Stimulated activated effector memory CD8-positive, alpha-beta T cell treated with anti-CD3 and anti-CD28 coated beads, Interleukin-12 subunit alpha, Interleukin-12 subunit beta, amount 100 ng/mL, for 72 hours (primary cell): ENCODE results near the gene FAM234A.

Experiments used
- ATAC-seq: fragments of 150-1000 bp; cut with Tn5 transposase; 2 replicates; pipeline ENCODE4 v1.10.0; 2021
- DNase-seq, 2 donors: peaks; one replicate each; pipeline ENCODE4 v3.0.0; 2021 to 2022; ENCODE audit warnings: low spot score in 2 of 2
- H3K27ac Mint-ChIP-seq: one replicate; pipeline ENCODE4 v1.8.0; 2022; ENCODE audit warnings: mild to moderate bottlenecking, mixed read lengths
- H3K36me3 Mint-ChIP-seq: one replicate; pipeline ENCODE4 v1.8.0; 2022; ENCODE audit warnings: mild to moderate bottlenecking, mixed read lengths
- H3K4me1 Mint-ChIP-seq: one replicate; pipeline ENCODE4 v1.8.0; 2022; ENCODE audit warnings: mixed read lengths
- H3K4me3 Mint-ChIP-seq: one replicate; pipeline ENCODE4 v1.8.0; 2022; ENCODE audit warnings: mild to moderate bottlenecking, mixed read lengths
- H3K9me3 Mint-ChIP-seq: one replicate; pipeline ENCODE4 v1.8.0; 2022; ENCODE audit warnings: mixed read lengths

The FAM234A gene

DNA sequence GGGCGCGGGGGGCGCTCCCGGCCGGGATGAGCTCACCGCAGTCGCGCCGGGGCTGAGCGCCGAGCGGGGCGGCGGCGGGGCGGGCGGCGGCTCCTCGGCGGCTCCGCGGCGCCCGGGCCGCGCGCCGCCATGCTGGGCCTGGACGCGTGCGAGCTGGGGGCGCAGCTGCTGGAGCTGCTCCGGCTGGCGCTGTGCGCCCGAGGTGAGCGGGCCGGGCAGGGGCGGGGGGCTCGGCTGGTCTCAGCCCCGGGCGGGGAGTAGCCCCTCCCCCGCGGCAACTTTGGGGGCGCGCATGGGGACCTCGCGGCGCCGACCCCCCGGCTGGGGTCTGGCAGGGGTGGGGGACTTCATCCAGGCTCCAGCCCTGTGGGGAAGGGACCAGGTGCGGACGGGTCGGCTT lies 45.9 kb downstream of the FAM234A start, which contains the start of gene ARHGDIG:
Gene ARHGDIG (plus strand): TSS at position 40 of the 400 bp plus-strand sequence. CDS start 90 bp downstream, at position 130.
- DNase-seq = no peak
- no peak within 1 kb of the TSS for H3K4me3 Mint-ChIP-seq
- H3K9me3 Mint-ChIP-seq = no peaks in the 10 kb centered on the region
- peaks cover 10% of the 10 kb centered on the region for H3K4me1 Mint-ChIP-seq
- no peak for ATAC-seq
- H3K27ac Mint-ChIP-seq = no peak within 1 kb of the TSS
- no peaks in the 10 kb centered on the region for H3K36me3 Mint-ChIP-seq

DNA sequence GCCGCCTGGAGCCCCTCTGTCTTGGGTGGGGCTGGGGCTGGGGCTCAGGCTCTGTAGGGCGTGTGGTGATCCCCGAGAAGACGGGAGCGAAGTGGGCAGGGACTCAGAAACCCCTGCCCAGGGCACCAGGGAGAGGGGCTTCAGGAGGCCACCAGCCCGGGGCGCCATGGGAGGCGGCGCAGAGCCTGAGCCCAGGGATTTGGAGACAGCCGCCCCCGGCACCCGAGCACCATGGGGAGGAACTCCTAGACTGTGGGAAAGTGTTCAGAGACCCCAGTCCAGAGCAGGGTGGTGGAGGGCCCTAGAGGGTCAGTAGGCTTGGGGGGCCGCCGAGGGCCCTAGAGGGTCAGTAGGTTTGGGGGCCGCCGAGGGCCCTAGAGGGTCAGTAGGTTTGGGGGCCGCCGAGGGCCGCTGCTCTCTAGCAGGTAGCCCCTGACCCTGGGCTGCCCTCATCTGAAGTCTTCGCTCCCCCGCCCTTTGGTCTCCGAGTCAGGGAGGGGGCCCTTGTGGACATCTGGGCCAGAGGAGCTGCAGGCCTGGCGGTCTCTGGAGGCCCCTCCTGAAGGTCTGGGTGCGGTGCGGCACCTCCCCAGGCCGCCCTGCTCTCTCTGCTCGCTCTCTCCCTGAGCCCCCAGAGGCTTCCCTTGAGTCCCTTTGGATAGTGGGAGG lies 46.5 kb downstream of the FAM234A start:
- no peak overlapping the region for H3K27ac Mint-ChIP-seq
- no peak for ATAC-seq
- H3K4me3 Mint-ChIP-seq = no peak overlapping the region
- H3K9me3 Mint-ChIP-seq = no peaks in the 10 kb centered on the region
- no peaks in the 10 kb centered on the region for H3K36me3 Mint-ChIP-seq
- H3K4me1 Mint-ChIP-seq = peaks cover 10% of the 10 kb centered on the region
- no peak for DNase-seq

DNA sequence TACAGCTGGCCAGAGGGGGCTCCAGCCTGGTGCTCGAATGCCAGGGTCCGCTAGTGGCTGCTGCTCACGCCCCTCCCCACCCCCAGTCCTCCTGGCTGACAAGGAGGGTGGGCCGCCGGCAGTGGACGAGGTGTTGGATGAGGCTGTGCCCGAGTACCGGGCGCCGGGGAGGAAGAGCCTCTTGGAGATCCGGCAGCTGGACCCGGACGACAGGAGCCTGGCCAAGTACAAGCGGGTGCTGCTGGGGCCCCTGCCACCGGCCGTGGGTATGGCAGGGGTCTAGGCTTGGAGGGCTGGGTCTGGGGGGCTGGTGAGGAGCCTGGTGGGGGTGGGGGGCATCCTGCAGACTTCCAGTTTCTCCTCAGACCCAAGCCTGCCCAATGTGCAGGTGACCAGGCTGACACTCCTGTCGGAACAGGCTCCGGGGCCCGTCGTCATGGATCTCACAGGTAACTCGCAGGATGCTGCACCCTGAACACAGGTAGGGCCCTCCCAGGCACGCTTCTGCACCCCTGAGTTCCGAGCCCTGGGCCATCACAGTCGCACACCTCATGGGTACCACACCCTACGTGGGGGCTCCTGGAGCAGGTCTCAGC lies 47.1 kb downstream of the FAM234A start:
- Mint-ChIP-seq H3K36me3 (no peaks in the 10 kb centered on the region), H3K27ac (no peak overlapping the region), H3K4me3 (no peak overlapping the region), H3K9me3 (no peaks in the 10 kb centered on the region), H3K4me1 (peaks cover 10% of the 10 kb centered on the region)
- DNase-seq = no peak
- no peak for ATAC-seq

DNA sequence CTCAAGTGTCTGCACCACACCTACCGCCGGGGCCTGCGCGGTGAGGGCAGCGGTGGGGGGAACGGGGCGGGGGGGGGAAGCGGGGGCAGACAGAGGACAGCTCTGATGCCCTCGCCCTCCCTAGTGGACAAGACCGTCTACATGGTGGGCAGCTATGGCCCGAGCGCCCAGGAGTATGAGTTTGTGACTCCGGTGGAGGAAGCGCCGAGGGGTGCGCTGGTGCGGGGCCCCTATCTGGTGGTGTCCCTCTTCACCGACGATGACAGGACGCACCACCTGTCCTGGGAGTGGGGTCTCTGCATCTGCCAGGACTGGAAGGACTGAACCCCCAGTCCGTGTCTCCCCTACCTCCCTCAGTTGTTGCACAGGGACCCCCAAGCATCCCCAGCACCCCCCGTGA lies 47.9 kb downstream of the FAM234A start:
- Mint-ChIP-seq H3K36me3 (no peaks in the 10 kb centered on the region), H3K27ac (no peak overlapping the region), H3K4me1 (peaks cover 10% of the 10 kb centered on the region), H3K4me3 (no peak overlapping the region), H3K9me3 (no peaks in the 10 kb centered on the region)
- ATAC-seq = no peak
- no peak for DNase-seq

DNA sequence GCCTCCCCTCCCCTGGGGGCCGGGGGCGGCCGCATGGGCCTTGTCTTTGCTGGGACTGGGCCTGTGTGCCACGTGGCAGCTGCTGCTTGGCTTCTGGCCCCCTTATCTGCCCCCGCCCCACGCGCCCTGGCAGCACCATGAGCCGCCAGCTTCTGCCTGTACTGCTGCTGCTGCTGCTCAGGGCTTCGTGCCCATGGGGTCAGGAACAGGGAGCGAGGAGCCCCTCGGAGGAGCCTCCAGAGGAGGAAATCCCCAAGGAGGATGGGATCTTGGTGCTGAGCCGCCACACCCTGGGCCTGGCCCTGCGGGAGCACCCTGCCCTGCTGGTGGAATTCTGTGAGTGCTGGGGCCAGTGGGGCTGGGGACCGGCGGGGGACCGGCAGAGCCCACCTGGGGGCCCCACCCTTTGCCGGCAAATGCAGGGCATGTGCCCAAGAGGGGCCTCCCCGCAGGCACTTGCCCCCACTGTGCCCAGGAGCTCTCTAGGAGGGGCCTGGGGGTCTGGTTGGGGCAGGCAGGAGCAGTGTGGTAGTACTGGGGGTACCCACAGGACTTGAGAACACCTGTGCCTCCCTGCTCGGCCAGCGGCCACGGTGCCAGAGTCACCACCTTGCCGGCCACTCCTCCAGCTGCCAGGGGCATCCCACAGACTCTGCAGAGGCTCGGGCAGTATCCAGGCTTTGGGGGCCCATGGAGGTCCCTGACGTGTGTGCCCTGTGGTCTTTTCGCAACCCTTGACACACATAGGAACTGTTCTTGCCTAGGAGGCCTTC lies 48.6 kb downstream of the FAM234A start, which contains the start of gene PDIA2:
Gene PDIA2 (plus strand): TSS at position 132 of the 773 bp plus-strand sequence. CDS start 6 bp downstream, at position 138.
- DNase-seq = no peak
- Mint-ChIP-seq H3K36me3 (peaks cover 6% of the 10 kb centered on the region), H3K4me3 (no peak within 1 kb of the TSS), H3K27ac (no peak within 1 kb of the TSS), H3K4me1 (peaks cover 10% of the 10 kb centered on the region), H3K9me3 (no peaks in the 10 kb centered on the region)
- ATAC-seq = no peak

DNA sequence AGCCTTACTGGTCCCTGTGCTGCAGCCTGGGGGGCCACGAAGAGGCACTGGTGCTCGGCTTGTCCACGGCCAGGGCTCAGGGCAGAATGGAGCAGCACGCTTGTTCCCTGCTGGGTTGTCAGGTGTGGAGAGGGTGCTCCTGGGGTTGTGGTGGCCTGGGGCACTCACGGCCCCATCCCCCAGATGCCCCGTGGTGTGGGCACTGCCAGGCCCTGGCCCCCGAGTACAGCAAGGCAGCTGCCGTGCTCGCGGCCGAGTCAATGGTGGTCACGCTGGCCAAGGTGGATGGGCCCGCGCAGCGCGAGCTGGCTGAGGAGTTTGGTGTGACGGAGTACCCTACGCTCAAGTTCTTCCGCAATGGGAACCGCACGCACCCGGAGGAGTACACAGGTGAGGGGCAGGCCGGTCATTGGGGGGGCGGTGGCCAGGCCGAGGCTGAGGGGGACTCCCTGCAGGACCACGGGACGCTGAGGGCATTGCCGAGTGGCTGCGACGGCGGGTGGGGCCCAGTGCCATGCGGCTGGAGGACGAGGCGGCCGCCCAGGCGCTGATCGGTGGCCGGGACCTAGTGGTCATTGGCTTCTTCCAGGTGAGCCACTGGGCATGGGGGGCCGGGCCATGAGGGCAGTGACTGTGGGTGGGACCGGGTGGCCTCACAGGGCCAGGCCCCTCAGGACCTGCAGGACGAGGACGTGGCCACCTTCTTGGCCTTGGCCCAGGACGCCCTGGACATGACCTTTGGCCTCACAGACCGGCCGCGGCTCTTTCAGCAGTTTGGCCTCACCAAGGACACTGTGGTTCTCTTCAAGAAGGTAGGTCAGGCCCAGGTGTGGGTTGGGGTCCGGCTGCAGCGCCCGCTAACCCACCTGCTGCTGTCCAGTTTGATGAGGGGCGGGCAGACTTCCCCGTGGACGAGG lies 49.8 kb downstream of the FAM234A start:
- no peak overlapping the region for H3K4me3 Mint-ChIP-seq

DNA sequence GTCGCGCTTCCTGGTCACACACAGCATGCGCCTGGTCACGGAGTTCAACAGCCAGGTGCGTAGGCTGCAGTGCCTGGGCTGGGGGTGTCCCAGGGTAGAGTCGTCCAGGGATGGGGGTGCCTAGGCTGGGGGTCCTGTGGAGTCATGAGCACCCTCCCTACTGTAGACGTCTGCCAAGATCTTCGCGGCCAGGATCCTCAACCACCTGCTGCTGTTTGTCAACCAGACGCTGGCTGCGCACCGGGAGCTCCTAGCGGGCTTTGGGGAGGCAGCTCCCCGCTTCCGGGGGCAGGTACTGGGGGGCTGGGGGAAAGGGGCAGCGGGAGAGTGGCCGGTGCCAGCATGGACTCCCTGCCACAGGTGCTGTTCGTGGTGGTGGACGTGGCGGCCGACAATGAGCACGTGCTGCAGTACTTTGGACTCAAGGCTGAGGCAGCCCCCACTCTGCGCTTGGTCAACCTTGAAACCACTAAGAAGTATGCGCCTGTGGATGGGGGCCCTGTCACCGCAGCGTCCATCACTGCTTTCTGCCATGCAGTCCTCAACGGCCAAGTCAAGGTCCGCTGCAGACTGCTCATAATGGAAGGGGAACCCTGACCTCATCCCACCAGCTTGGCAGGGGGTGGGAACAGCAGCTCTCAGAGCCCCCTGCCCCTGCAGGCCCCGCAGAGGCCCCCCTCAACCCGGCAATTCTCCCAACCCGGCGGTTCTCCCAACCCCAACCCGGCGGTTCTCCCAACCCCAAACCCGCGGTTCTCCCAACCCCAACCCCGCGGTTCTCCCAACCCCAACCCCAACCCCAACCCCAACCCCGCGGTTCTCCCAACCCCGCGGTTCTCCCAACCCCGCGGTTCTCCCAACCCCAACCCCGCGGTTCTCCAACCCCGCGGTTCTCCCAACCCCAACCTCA lies 50.8 kb downstream of the FAM234A start:
- Mint-ChIP-seq H3K27ac (no peak overlapping the region), H3K4me3 (no peak overlapping the region), H3K9me3 (no peaks in the 10 kb centered on the region), H3K36me3 (peaks cover 15% of the 10 kb centered on the region), H3K4me1 (no peaks in the 10 kb centered on the region)
- no peak for DNase-seq
- no peak for ATAC-seq

More for the DNA sequence above, 49.8 kb downstream of the FAM234A start:
- no peak for DNase-seq
- no peak for ATAC-seq
- Mint-ChIP-seq H3K27ac (no peak overlapping the region), H3K9me3 (no peaks in the 10 kb centered on the region), H3K36me3 (peaks cover 15% of the 10 kb centered on the region), H3K4me1 (peaks cover under 1% of the 10 kb centered on the region)

DNA sequence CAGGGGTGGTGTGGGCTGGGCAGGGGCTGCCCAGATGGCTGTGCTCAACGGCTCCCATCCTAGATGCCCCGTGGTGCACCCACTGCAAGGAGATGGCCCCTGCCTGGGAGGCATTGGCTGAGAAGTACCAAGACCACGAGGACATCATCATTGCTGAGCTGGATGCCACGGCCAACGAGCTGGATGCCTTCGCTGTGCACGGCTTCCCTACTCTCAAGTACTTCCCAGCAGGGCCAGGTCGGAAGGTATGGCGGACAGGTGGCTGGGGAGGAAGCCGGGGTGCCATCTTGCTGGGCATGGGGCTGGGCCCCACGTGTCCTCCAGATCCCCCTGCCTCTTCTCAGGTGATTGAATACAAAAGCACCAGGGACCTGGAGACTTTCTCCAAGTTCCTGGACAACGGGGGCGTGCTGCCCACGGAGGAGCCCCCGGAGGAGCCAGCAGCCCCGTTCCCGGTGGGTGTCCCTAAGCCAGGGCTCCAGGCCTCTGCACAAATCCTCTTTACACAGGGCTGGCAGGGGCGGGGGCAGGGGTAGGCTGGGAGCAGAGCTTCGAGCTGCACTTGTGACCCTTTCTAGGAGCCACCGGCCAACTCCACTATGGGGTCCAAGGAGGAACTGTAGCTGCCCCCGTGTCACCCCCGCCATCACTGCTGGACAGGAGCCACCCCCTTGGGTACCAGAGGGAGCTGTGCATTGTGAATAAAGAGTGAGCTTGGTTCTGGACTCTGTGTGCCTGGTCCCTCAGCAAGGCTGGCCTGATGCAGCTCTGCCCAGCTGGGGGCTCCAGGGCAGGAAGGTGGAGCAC lies 52.1 kb downstream of the FAM234A start:
- no peak overlapping the region for H3K27ac Mint-ChIP-seq
- no peaks in the 10 kb centered on the region for H3K4me1 Mint-ChIP-seq
- DNase-seq = no peak
- H3K36me3 Mint-ChIP-seq = peaks cover 18% of the 10 kb centered on the region
- no peak overlapping the region for H3K4me3 Mint-ChIP-seq
- no peak for ATAC-seq
- no peaks in the 10 kb centered on the region for H3K9me3 Mint-ChIP-seq

DNA sequence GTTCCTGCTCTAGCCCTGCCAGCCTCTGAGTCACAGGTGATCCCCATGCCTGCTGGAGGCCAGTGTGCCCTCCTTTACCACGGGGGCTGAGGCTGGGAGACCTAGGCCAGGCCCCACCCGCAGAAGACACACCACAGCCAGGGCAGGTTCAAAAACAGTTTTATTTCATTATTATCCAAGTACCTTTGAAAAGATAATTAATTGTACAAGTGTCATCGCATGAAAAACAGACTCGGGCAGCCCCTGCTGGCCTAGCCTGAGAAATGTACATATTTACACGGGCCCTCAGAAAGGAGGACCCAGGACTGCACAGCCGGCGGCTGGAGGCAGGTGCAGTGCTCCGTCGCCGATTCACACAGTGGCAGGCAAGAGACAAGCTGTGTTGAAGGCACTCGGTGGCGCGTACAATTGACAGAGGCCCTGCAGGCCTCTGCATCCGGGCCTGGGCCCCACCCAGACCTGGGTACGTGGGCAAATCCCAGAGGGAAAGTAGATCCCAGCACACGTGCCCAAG lies 52.7 kb downstream of the FAM234A start:
- no peak overlapping the region for H3K27ac Mint-ChIP-seq
- DNase-seq (no peak), ATAC-seq (no peak)
- H3K4me3 Mint-ChIP-seq = no peak overlapping the region
- H3K36me3 Mint-ChIP-seq = peaks cover 23% of the 10 kb centered on the region
- no peaks in the 10 kb centered on the region for H3K4me1 Mint-ChIP-seq
- no peaks in the 10 kb centered on the region for H3K9me3 Mint-ChIP-seq

DNA sequence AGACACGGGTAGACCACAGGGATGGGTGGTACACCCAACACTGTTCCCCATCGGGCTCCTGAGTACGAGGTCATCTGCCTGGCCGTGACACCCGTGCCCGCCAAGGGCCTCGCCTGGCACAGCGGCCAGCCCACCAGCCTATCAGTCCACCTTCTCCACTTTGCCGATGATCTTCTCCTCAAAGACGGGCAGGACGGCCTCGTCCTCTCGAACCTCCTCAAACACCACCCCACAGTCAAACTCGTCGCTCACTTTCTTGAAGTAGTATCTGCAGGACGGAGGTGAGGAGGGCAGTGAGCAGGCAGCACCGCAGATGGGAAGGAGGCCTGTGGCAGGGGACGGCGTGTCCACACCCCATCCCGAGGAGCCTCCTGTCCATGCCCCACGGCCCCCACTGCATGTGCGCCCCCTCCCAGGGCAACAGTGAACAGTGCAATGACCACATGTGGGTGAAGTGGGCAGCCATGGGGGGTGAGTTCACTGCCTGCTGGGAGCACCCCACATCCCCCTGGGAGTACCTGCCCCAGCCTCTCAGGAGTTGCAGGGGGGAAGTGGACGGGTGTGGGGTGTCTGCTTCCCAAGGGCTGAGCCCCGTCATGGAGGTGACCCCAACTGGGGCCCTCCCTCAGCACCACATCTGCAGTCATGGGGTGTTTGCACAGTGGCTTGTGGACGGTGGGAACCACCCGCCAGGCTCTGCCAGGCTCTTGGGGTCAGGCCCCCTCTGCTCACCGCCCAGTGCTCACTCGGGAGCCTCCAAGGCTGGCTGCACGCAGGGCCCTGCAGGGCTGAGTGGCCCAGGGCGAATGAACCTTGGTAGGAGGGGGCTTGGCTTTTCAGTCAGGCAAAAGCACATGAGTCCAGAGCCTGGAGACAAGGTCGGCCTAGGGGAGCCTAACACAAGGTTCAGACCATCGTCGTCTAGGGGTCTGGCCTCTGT lies 53.6 kb downstream of the FAM234A start:
- no peak for DNase-seq
- no peak for ATAC-seq
- H3K4me1 Mint-ChIP-seq = no peaks in the 10 kb centered on the region
- peaks cover 32% of the 10 kb centered on the region for H3K36me3 Mint-ChIP-seq
- H3K9me3 Mint-ChIP-seq = no peaks in the 10 kb centered on the region
- H3K4me3 Mint-ChIP-seq = no peak overlapping the region
- H3K27ac Mint-ChIP-seq = no peak overlapping the region

DNA sequence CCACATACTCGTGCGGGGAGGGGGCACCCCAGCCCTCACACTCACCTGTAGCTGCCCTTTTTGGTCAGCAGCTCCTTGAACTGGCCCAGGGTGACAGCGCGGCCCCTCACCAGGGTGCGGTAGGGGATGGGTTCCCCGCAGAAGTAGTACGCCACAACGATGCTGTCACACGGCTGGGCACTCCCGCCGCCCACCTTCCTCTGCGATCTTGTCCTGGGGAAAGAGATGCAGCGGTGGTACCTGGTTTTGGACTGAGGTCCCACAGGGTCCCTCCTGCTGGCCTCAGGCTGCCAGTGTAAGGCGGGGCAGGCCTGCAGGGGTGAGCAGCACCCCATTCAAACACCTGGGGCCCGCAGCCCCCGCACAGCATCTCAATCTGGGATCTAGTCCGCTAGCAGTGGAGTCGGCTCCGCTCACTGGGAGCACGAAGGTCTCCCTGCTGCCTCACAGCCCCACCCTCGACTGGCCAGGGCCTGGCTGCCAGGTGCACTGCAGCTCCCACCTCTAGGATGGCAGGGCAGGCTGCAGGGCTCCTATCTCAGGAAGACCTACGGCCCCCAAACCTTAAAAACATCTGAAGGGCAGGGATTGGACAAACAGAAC lies 54.9 kb downstream of the FAM234A start:
- no peaks in the 10 kb centered on the region for H3K4me1 Mint-ChIP-seq
- ATAC-seq (no peak), DNase-seq (no peak)
- H3K27ac Mint-ChIP-seq = no peak overlapping the region
- no peak overlapping the region for H3K4me3 Mint-ChIP-seq
- H3K36me3 Mint-ChIP-seq = peaks cover 44% of the 10 kb centered on the region
- no peaks in the 10 kb centered on the region for H3K9me3 Mint-ChIP-seq

DNA sequence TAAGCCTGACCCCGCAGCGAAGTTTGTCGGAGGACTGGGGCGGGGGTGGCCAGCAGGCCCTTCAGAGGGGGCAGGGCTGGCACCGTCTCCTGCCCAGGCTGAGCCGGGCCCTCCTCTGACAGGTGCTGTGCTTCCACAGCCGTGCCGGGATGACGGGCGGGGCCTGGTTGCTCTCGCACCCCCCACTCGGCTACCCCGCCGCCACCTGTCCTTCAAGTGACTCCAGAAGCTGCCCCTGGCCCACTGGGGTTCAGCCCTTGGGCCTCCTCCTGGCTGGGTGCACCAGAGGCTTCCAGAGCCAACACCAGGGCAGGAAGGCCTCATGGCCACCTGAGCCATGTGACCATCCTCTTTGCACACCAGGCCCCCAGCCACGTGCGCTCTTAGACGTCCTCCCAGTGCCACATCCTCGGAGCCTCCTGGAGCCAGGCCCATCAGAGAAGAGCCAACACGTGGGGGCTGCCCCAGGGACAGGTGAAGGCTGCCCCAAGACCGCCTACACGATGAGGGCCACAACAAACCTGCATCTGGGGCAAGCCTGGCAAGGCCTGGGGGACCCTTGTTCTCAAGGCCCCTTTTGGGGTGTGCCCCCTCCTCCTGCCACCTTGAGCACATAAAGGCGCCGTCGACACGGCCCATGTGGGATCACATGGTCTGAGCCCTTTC lies 55.5 kb downstream of the FAM234A start:
- no peak overlapping the region for H3K27ac Mint-ChIP-seq
- no peak overlapping the region for H3K4me3 Mint-ChIP-seq
- ATAC-seq (no peak), DNase-seq (no peak)
- peaks cover 48% of the 10 kb centered on the region for H3K36me3 Mint-ChIP-seq
- no peaks in the 10 kb centered on the region for H3K4me1 Mint-ChIP-seq
- H3K9me3 Mint-ChIP-seq = no peaks in the 10 kb centered on the region
